Mesenteric fat pad (tissue), 1 donor: ENCODE measurements around the gene DYNC2H1. TPM values are rescaled to one million over a fixed set of nuclear protein-coding genes. Genes with fewer than 3 reads are reported as not detected.
"Not testable (repeated sequence)": the region's sequence is repeated elsewhere in the genome, so short reads cannot be mapped to it uniquely, and the experiment has no call there.

Experiments used
- DNase-seq: peaks from one replicate; pipeline ENCODE4 v3.0.0-alpha.2; 2020; ENCODE audit warnings: low spot score
- total RNA-seq: library from RNA; stranded (reverse); fragmentation: NEBNext Ultra II Directional; extraction: Animal tissue kit (Norgen Biotek cat#: 25700); gene quantifications from one replicate; pipeline ENCODE4 v1.2.1, GENCODE V29; 2021
- donor health status: DM: yes; HTN: yes; CAD: no.

DYNC2H1 gene
- total RNA-seq, 1 donor from 2014 or later, result 16.6 TPM

GRCh38 chr11:103364687-103365086 lies 255.5 kb downstream of the DYNC2H1 start:
- no peak for DNase-seq

GRCh38 chr11:103367650-103368049 lies 258.4 kb downstream of the DYNC2H1 start:
- no peak for DNase-seq

- DNase-seq, result no peak
Measured at GRCh38 chr11:103368145-103368544, 258.9 kb downstream of the DYNC2H1 start.

GRCh38 chr11:103370076-103370475 lies 260.9 kb downstream of the DYNC2H1 start:
- DNase-seq, result no peak

GRCh38 chr11:103372906-103373305 lies 263.7 kb downstream of the DYNC2H1 start:
- DNase-seq, result no peak

- not testable (repeated sequence) for DNase-seq
Measured at GRCh38 chr11:103374227-103374626, 265.0 kb downstream of the DYNC2H1 start.

GRCh38 chr11:103378931-103379330 lies 269.7 kb downstream of the DYNC2H1 start:
- DNase-seq, result no peak

- no peak for DNase-seq
Measured at GRCh38 chr11:103380031-103380430, 270.8 kb downstream of the DYNC2H1 start.

GRCh38 chr11:103384652-103385051 lies 275.4 kb downstream of the DYNC2H1 start:
- no peak for DNase-seq

GRCh38 chr11:103395612-103396011 lies 286.4 kb downstream of the DYNC2H1 start:
- DNase-seq, result no peak

- no peak for DNase-seq
Measured at GRCh38 chr11:103396237-103396636, 287.0 kb downstream of the DYNC2H1 start.

- DNase-seq, result no peak
Measured at GRCh38 chr11:103397369-103397768, 288.1 kb downstream of the DYNC2H1 start.

GRCh38 chr11:103398829-103399228 lies 289.6 kb downstream of the DYNC2H1 start:
- DNase-seq, result no peak

- no peak for DNase-seq
Measured at GRCh38 chr11:103406357-103406756, 297.1 kb downstream of the DYNC2H1 start.

- DNase-seq, result no peak
Measured at GRCh38 chr11:103407641-103408040, 298.4 kb downstream of the DYNC2H1 start.

- DNase-seq, result no peak
Measured at GRCh38 chr11:103413266-103413888, 304.2 kb downstream of the DYNC2H1 start.

- no peak for DNase-seq
Measured at GRCh38 chr11:103418014-103418413, 308.8 kb downstream of the DYNC2H1 start.

- no peak for DNase-seq
Measured at GRCh38 chr11:103420593-103420992, 311.4 kb downstream of the DYNC2H1 start.

- no peak for DNase-seq
Measured at GRCh38 chr11:103433386-103434072, 324.3 kb downstream of the DYNC2H1 start.

GRCh38 chr11:103434073-103434411 lies 324.8 kb downstream of the DYNC2H1 start:
- no peak for DNase-seq

GRCh38 chr11:103436131-103436770 lies 327.0 kb downstream of the DYNC2H1 start:
- DNase-seq, result no peak

- no peak for DNase-seq
Measured at GRCh38 chr11:103441021-103441420, 331.8 kb downstream of the DYNC2H1 start.

GRCh38 chr11:103448966-103449365 lies 339.7 kb downstream of the DYNC2H1 start:
- DNase-seq, result no peak
